ENCODE measurements around the gene HOXC4.

HOXC4 gene

DNA sequence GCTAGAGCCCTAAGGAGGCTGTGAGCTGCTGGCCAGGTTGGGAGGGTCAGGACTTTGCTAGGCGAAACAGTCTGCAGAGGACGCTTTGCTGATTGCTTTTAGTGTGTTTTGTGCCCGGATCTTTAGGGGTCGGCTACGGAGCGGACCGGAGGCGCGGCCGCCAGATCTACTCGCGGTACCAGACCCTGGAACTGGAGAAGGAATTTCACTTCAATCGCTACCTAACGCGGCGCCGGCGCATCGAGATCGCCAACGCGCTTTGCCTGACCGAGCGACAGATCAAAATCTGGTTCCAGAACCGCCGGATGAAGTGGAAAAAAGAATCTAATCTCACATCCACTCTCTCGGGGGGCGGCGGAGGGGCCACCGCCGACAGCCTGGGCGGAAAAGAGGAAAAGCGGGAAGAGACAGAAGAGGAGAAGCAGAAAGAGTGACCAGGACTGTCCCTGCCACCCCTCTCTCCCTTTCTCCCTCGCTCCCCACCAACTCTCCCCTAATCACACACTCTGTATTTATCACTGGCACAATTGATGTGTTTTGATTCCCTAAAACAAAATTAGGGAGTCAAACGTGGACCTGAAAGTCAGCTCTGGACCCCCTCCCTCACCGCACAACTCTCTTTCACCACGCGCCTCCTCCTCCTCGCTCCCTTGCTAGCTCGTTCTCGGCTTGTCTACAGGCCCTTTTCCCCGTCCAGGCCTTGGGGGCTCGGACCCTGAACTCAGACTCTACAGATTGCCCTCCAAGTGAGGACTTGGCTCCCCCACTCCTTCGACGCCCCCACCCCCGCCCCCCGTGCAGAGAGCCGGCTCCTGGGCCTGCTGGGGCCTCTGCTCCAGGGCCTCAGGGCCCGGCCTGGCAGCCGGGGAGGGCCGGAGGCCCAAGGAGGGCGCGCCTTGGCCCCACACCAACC lies 23.9 kb upstream of the HOXC4 start:
- no peak for DNase-seq

DNA sequence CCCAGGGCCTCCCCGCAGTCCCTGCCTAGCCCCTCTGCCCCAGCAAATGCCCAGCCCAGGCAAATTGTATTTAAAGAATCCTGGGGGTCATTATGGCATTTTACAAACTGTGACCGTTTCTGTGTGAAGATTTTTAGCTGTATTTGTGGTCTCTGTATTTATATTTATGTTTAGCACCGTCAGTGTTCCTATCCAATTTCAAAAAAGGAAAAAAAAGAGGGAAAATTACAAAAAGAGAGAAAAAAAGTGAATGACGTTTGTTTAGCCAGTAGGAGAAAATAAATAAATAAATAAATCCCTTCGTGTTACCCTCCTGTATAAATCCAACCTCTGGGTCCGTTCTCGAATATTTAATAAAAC lies 23.2 kb upstream of the HOXC4 start:
- no peak for DNase-seq

DNA sequence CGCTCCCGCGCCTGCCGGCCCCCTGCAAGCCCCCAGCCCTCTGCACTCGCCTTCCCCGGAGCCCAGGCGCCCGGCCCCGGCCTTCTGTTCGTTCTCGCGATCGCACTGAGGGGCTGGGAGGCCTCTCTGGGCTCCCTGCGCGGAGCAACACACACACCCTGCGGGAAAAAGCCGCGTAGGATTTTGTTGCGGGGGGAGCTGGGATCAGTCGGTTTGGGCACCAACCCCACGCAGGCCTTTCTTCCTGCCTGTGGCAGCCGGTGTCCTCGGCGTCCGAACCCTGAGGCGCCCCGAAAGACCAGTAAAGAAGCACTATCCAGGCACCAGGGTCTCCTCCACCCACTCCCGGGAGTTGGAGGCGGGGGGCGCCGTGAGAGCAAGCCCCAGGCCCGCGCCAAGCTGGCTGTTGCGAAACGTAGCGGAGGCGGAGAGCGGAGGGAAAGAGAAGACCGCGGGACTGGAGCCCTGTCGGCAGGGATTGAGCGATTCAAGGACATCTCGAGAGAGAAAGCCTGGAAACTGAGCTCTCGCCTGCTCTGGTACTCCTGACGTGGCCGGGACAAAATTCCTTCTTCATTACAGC lies 22.7 kb upstream of the HOXC4 start:
- DNase-seq, result no peak

DNA sequence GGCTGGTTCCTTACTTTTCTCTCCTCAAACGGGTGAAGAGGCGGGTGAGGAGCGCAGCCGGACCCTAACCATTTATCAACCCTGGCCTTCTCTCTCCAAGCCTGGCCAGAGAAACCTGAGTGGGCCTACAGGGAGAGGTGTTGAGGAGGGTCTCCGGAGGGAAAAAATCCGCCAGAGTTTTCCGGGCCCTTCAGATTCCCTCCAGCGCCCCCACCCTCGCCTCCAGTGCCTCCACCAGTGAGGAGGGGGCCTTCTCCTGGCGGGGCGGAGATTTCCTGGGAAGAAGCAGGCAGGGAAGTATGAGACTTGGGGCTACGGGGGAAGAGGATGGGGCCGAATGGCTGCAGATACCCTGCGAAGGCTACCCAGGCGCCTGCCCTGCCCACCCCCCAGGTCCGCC lies 22.2 kb upstream of the HOXC4 start:
- no peak for DNase-seq

DNA sequence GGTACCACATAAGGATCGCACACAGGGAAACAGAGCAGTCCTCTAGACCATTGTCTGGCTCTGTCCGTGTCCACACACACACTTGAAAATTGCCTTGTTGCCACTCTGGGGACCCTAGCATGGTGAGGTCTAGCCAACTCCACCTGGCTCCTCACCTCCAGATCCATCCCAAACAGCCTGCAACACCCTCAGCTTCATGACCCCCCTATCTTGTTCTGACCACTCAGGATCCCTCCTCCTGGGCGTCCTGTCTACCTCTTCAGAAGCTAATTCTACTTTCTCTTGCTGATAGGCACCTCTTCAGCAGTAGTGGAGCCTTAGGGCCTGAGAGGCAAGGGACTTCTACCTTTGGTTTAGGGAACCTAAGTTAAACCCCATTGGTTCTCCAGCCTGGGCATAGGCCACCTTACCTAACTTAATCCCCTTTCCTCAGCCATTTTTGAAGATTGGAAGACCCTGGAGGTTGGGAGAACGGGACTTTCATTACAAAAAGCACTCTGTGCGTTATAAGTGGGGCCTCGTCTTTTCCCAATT lies 21.5 kb upstream of the HOXC4 start:
- no peak for DNase-seq

DNA sequence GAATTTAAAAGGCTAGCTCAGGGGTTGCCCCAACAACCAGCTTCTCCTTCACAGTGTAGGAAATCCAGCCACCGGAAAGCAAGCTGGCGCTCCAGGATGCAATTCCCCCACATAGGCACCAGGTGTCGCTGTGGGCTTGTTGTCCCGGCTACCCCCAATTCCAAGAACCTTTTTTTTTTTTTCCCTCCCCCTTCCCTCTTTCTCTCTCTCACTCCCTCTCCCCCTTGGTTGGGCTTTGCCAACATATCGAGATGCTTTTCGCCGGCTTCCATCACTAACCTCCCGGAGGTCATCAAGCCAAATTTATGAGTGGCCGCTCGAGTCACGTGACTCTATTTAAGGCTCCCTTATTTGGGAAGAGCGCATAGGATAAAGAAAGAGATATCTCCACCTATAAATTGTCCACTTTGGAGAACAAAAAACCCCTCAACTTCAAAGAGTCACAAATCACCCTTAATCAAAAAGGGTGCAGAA lies 21.0 kb upstream of the HOXC4 start, which contains the start of gene HOXC5:
TSS of gene HOXC5 (plus strand) at position 424 of the 474 bp plus-strand sequence. CDS start 73 bp downstream, outside the sequence.
- peak; percentile 58 to 78 (median 66) for DNase-seq

DNA sequence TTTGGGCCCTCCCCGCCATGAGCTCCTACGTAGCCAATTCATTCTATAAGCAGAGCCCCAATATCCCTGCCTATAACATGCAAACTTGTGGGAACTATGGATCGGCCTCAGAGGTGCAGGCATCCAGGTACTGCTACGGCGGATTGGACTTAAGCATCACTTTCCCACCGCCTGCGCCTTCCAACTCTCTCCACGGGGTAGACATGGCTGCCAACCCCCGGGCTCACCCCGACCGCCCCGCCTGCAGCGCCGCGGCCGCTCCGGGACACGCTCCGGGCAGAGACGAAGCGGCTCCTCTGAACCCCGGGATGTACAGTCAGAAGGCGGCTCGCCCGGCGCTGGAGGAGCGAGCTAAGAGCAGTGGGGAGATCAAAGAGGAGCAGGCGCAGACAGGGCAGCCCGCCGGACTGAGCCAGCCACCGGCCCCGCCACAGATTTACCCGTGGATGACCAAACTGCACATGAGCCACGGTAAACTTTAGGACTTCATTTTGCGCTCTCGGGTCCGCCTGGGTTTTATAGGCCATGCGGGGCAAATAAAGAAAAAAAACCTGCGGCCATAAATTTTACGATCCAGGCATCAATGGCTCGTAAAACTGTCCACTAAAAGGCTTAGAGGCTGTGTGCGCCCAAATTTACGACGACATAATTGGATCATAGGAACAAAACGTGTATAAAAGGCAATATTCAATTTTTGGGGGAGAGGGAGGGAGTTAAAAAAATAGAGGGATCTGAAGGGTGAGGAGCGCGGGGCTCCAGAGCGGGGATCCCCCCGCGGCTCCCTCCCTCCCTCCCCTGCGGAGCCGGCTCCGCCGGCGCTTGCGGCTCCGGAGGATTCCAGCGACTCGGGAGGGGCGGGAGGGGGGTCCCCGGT lies 20.3 kb upstream of the HOXC4 start:
- no peak for DNase-seq

DNA sequence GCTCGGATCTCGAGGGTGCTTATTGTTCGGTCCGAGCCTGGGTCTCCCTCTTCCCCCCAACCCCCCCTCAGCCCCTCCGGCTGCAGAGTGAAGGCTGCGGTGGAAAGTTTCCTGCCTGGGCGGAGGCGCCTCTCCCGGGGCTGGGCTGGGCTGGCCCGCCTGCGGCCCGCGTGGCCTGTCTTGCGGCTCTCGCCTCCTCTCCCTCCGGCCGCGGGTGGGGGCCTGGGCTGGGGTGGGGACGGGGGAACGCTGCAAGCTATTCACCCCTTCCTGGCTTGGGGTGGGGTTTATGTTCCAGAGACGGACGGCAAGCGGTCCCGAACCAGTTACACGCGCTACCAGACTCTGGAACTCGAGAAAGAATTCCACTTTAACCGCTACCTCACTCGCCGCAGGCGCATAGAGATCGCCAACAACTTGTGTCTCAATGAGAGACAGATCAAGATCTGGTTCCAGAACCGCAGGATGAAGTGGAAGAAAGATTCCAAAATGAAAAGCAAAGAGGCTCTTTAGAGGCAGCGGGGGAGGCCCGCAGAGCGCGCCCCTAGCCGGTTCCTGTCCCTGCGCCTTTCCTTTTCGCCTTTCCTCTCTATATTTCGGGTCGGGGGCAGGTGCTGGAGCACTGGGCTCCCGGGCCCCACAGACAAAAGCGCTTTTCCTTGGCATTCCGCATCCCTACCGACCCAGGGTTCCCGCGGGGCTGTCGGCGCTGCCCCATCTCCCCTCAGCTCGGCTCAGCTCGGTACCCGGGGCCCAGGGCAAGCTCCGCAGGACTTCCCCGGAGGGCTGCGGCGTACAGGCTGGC lies 19.5 kb upstream of the HOXC4 start:
- no peak for DNase-seq

DNA sequence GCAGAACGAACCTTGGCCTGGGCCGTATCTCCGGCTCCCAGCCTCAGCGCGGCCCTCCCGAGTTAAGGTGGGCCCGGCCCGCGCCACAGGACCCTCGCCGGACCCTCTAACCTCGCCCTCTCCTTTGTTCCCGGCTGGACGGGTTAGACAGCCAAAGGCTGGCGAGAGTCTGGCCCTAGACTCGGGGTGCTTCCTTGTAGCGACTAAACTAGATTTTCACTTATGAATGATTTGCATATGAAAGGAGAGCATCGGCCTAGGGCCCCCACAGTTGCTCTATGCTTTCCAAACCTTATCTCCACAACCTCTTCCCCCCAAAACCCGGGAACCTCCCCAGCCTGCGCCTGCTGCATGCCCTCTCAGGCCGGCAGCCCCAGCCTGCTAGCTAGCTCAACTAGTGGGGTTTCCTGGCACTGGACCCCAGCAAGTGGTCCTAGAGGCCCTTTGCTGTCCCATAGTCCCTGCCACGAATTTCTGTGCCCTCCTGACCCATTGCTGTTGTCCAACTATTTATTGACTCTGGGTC lies 18.8 kb upstream of the HOXC4 start:
- no peak for DNase-seq

DNA sequence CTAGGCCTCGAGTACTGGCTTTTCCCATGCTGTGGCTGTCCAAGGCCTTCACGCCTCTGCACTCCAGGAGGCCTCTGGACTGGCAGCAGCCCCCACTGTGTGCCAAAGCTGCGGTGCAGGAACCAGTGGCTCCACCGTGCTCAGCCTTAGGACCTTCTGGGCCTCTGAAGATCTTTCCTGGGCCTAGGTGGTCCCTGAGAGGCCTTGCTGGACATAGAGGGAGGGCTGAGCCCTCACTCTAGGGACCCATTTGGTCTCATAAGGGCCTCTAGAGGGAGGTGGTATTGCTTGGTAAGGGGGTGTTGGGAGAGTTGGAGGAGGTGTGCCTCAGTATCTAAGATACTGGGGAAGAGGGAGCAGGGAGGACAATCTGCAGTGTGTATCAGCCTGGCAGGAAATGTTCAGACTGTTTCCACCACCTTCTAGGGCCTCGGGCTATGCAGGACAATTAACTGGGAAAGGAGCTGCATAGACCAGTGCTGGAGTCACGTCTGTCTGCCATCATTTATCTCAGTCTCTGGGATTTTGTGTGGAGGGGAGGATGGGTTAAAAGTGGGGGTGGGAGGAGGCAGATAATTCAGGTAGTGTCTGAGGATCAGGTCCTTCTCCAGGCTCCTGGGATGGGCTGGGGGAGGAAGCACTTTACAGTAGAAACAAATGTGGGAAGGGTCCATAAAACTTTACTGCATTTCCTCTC lies 17.9 kb upstream of the HOXC4 start:
- no peak for DNase-seq

DNA sequence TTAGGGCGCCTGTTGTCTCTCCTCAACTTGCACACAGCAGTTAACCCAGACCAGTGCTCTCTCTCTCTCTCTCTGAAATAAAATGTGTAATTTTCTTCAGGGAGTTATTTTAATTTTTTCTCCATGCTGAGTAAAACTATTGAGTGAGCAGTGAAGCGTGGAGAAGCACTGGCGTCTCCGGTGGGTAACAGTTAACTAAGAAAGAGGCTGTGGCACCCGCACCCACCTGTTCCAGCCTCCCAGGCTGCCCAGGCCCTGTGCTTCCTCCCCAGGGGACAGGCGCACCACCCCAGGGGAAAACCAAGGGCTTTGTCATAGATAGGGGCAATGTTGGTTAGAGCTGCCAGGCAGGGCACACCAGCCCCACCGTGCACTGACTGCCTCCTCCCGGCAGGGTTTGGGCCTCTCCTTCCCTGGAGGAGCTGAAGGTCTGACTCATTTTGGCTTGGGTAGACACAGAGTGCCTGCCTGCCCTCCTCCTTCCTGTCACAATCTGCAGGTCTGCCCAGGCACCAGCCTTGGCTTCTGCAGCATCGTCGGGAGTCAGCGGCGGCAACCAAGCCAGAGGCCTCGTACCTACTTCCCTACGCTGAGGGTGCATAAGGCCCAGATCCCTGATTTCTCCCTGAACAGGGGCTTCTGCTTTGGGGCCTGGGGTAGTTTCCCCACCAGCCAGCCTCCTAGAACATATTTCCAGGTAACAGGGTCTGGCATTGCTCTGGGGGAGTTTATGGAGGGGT lies 16.8 kb upstream of the HOXC4 start:
- DNase-seq, result no peak

DNA sequence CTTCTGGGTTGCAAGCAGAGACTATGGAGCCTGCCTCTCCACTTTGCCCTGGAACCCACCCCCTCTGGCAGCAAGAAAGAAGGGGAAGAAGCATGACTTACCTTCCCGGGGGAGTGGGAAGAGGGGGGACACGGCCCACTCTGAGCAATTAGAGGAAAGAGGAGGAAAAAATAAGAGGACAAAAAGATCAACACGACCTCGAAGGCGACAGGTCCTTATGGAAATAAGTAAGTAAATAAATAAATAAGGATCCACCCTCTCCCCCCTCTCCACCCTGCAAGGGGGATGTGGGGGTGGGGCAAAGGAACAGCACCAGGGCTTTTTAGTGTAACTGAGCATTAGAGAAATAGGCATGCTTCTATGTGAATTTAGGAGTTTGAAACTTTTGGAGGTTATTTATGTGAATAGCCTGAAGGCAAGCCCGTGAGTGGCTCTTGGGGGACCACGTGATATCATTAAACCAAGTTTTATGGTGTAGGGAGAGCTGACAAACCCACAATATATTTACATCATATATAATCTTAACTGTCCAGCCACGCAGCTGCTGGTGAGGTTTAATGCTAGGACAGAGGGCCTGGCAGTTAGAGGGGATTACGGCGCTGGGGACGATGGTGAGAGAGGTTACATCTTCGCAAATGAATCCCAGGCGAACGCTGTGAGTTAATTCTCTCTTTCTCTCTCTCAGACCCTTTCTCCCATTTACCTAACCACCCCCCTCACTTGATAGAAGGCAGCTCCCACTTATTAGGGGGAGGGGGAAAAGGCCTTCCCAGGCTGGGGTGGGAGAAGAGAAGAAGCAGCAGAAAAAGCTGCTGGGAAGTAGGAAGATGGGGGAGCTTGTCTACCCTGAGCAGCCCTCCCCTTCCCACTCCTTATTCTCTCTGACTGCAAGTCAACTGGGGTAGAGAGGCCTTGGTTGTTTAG lies 16.0 kb upstream of the HOXC4 start:
- DNase-seq, result no peak

DNA sequence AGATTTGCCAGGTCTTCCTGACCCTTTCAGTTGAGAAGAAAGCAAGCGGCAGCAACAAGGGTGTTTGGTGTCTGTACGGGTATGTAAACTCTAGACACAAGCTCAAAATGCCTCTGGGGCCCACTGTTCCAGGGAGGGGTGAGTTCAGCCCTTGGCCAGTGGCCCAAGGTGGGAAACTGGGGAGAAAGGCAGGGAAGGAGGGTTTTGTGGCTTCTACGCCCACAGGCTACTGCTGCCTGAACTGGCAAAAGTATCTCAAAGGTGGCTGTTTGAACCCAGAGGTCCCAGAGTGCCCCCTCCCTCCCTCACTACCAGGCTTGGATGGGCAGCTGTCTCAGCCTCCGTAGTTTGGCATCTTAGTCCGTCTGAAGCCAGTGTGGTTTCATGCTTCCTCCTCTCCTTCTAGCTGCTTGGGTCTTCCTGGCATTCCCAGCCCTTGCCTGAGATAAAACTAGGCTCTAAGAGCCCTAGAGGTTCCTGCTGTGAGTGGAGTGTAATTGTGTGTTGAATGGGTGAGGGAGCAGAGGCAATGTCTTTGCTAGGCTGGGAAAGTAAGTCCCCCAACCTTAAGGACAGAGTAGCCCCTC lies 15.3 kb upstream of the HOXC4 start:
- no peak for DNase-seq

DNA sequence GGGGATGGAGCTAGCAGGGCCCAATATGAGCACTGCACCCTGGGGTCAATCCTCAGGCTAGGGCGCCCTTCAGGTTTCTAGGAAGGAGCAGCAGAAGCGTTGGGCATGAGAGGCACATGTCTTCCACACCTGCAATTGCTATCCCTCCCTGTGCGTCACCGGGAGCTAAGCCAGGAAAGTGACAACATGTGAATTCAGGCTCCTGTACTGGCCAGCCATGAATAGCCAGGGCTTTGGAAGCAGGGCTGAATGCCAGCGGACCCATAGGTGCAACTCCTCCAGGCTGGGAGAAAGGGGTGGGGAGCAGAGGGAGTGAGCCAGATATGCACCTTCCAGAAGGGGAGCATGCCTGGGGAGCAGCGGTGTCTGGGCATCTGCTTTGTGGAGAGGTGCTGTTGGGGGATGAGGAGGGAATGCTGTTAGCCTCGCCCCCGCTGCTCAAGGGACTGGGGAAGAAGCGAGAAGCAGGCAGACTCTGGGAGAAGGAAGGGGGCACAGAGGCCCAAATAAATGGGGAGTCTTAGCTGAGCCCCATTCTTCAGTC lies 14.7 kb upstream of the HOXC4 start:
- no peak for DNase-seq

DNA sequence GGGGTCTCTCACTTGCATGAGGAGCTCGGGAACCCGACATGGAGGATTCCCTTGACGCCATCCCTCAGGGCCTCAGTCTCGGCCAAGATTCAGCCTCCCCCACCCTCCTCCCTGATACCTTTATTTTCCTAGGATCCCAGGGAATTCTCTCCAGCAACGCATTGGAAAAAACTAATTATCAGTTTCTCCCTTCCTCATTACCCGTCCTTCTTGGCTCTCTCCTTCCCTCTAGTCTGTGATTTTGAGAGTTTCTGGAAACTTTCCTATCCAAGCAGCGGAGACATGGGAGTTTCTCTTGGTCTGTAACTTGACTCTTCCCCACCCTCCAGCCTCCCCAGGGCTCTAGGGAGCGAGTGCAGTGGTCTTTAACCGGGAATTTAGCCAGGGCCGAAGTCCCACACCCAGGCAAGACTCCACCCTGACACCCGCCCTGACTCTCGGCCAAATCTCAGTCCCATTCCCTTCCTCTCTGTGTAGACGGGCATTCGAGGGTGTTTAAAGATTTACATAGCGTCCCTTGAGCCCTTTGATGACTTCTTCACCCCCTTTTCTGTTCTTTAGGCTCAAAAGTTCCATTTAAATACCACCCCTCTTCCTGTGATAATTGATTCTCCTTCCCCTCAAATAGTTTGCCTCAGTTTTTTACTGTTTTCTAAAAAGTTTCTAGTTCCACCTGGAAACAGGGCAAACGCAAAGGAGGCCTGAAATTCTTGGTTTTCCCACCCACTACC lies 14.1 kb upstream of the HOXC4 start:
- no peak for DNase-seq

DNA sequence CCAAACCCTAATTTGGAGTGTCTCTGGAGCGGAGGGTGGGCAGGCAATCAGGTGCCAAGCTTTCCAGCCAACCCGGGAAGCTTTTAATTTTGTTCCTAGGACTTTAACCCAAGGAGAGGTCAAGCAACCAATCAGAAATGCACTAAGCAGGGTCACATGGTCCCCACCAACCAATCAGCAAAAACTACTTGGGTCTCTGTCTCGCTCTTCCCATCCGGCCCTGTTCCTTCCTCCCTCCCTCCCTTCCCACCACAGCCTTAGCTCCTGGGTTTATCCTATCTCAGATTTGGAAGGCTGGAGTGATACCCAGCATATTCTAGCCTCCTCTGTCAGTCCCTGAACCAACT lies 13.5 kb upstream of the HOXC4 start:
- no peak for DNase-seq

DNA sequence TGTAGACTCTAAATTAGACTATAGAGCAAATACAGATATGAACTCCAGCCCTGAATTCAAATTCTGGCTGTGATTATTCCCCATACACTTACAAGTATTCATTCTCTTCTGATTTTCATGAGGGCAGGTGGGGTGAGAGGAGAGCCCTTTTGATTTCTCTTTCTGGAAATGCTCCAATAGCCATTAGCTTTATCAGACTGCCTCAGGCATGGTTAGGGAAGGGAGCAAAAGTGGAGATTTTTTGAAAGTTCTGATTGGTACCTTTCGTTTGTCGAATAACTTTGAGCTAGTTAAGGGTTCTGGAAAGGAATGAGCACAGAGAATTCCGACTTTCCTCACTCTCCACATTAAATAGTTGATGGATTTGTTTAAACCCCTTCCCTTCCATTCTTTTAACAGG lies 13.0 kb upstream of the HOXC4 start:
- DNase-seq, result no peak
